ENCODE measurements around the gene MICAL3. TPM values are rescaled to one million over a fixed set of nuclear protein-coding genes. Genes with fewer than 3 reads are reported as not detected.

MICAL3 gene
- total RNA-seq, 6 experiments from 2014 or later: 31.5 to 61.8 (median 48.2) TPM

DNA sequence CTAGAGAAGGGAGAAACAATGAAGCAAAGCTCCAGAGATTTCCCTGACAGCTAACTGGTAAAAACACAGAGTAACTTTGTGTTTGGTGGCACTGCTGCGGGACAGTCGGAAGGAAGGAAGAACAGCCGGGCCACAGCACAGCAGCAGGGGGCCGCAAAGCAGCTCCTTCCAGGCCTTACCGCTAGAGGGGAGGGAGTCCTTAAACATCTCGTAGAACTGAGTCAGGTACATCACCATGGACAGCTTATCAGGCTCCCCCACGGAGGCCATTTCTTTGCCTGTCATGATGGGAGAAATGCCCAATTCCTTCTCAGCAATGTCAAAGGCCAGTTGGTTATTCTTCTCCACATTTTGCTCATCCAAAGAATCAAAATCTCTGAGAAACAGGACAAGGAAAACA is 135.5 kb downstream of the MICAL3 start:
- H3K4me1 ChIP-seq: peaks cover 0 to 36% (median 13%) of the 10 kb centered on the region in 4 donors
- intact Hi-C loops (cut with DNase I): no loop called here

DNA sequence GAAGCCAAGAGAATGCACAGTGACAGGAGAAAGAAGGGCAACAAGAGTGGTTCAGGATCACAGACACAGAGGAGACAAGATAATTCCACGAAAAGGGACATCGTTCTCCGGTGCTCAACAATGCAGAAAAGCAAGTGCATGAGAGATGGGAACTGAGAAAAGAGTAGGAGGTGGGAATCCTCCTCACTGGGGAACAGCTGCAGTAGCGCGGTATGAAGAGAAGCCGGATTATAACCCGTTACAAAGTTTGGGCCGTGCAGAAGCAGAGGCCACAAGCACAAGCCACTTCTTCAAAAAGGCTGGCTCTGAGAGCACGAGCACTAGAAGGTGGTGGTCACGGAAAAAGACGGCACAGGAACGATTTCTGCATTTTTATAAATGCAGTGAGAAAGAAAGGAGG is 135.9 kb downstream of the MICAL3 start:
- Histone ChIP-seq H3K36me3 (peaks cover 0 to 29% (median 9%) of the 10 kb centered on the region in 4 donors), H3K4me1 (peaks cover 0 to 37% (median 13%) of the 10 kb centered on the region in 4 donors), H3K9me3 (no peaks in the 10 kb centered on the region), H3K27ac (no peak overlapping the region), H3K27me3 (no peaks in the 10 kb centered on the region), H3K4me3 (no peak overlapping the region)
- 84% methylated on average over 11 of the region's 12 CpGs for WGBS (ENCODE audit: insufficient coverage, low coverage, low lambda C conversion rate, missing lambda C conversion rate)
- ATAC-seq (no peak), DNase-seq (no peak)
- intact Hi-C loops (cut with DNase I): no loop called here
- TF ChIP-seq, protein P1, sequence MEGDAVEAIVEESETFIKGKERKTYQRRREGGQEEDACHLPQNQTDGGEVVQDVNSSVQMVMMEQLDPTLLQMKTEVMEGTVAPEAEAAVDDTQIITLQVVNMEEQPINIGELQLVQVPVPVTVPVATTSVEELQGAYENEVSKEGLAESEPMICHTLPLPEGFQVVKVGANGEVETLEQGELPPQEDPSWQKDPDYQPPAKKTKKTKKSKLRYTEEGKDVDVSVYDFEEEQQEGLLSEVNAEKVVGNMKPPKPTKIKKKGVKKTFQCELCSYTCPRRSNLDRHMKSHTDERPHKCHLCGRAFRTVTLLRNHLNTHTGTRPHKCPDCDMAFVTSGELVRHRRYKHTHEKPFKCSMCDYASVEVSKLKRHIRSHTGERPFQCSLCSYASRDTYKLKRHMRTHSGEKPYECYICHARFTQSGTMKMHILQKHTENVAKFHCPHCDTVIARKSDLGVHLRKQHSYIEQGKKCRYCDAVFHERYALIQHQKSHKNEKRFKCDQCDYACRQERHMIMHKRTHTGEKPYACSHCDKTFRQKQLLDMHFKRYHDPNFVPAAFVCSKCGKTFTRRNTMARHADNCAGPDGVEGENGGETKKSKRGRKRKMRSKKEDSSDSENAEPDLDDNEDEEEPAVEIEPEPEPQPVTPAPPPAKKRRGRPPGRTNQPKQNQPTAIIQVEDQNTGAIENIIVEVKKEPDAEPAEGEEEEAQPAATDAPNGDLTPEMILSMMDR (IDR thresholded peaks at IDR 0.05): no peak
- no peak for TF ChIP-seq POLR2A (IDR thresholded peaks at IDR 0.05)

More for the DNA sequence above, 135.5 kb downstream of the MICAL3 start:
- Histone ChIP-seq H3K9me3 (no peaks in the 10 kb centered on the region), H3K27me3 (no peaks in the 10 kb centered on the region), H3K4me3 (no peak overlapping the region), H3K27ac (no peak overlapping the region), H3K36me3 (peaks cover 0 to 29% (median 9%) of the 10 kb centered on the region in 4 donors)
- ATAC-seq (no peak), DNase-seq (no peak)
- 80% methylated on average over 1 of the region's 7 CpGs for WGBS (ENCODE audit: insufficient coverage, low coverage, low lambda C conversion rate, missing lambda C conversion rate)
- TF ChIP-seq POLR2A (IDR thresholded peaks at IDR 0.05): no peak
- TF ChIP-seq, protein P1 (IDR thresholded peaks at IDR 0.05): no peak

DNA sequence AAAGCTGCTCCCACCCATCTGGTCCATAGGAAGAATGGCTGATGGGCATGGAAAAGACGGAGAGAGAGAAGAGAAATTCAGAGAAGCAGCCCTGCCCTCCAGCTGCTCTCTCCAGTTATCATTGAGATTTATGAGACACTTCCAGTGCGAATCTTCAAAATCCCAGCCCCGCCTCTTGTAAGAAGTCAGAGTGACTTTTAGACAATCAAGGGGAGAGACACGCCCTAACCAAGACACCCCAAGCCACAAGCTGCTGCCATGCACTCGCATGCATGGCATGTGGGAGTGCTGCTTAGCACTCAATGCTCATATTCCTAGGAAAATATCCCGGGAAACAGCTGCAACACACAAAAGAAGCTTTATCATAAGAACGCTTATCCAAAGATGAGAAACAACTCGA is 139.5 kb downstream of the MICAL3 start:
- H3K9me3 ChIP-seq: no peaks in the 10 kb centered on the region
- intact Hi-C loops (cut with DNase I): no loop called here
- DNase-seq (no peak), ATAC-seq (no peak)
- H3K4me3 ChIP-seq: no peak overlapping the region
- H3K36me3 ChIP-seq: peaks cover 0 to 29% (median 12%) of the 10 kb centered on the region in 4 donors
- no peaks in the 10 kb centered on the region for H3K27me3 ChIP-seq
- WGBS (ENCODE audit: insufficient coverage, low coverage, low lambda C conversion rate, missing lambda C conversion rate): 87% methylated on average over 6 of the region's 8 CpGs
- H3K27ac ChIP-seq: peak overlapping the region in 1 of 3 donors; percentile 74
- TF ChIP-seq POLR2A (IDR thresholded peaks at IDR 0.05): no peak
- TF ChIP-seq, protein P1 (IDR thresholded peaks at IDR 0.05): no peak
- H3K4me1 ChIP-seq: peaks cover 0 to 12% (median 6%) of the 10 kb centered on the region in 4 donors

DNA sequence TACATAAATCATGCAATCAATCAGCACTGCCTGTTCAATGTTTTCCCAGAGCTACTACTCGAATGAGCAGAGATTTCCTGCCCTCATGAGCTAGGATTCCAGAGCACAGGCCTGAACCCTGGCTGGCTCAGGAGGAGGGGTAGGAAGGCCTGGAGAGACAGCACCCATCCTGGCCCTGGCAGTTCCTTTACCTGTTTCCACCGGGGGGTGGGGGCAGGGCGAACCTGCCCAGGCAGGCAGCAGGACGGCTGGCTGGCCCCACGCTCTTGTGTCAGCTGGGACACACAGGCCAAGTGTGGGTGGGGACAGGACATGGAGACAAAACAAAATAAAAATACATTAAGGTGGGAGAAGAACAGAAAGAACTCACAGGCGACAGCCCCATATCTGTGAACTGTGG is 140.3 kb downstream of the MICAL3 start:
- DNase-seq: peak; percentile 59 to 92 (median 91)
- peaks cover 0 to 29% (median 12%) of the 10 kb centered on the region in 4 donors for H3K36me3 ChIP-seq

More for the DNA sequence above, 140.3 kb downstream of the MICAL3 start:
- Histone ChIP-seq H3K27ac (peak overlapping the region in 2 of 3 donors; percentile 24 to 74), H3K27me3 (no peaks in the 10 kb centered on the region), H3K4me3 (no peak overlapping the region), H3K9me3 (no peaks in the 10 kb centered on the region), H3K4me1 (peaks cover 0 to 18% (median 6%) of the 10 kb centered on the region in 4 donors)
- intact Hi-C loops (cut with DNase I): no loop called here
- peak; percentile 74 to 95 (median 84) for ATAC-seq
- TF ChIP-seq POLR2A (IDR thresholded peaks at IDR 0.05): no peak
- TF ChIP-seq, protein P1 (IDR thresholded peaks at IDR 0.05): no peak
- WGBS (ENCODE audit: insufficient coverage, low coverage, low lambda C conversion rate, missing lambda C conversion rate): 14% methylated on average over 6 of the region's 6 CpGs
